Inferior parietal cortex (tissue), 1 donor: ENCODE results near the gene RIMKLA.

Source experiments
- DNase-seq: peaks from one replicate; pipeline ENCODE4 v3.0.0-alpha.2; 2016; ENCODE audit errors: extremely low spot score

Gene RIMKLA

DNA sequence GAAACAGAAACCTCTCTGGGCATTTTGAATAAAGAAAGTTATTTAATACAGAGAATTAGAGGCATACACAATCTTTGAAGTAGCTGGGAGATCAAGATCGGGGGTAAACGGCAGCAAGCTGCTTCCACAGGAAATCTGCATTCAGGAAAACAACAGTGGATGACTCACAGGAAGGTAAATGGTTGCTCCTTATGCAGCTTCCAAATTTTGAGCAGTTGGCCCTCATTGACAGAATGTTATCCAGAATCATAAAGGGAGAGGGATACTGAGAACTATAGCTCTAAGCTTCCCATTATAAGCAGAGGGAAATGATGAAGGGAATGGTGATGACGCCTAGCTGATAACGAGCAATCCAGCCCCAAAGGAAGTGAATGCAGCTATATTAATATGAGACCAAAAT lies 46.6 kb downstream of the RIMKLA start:
- no peak for DNase-seq

DNA sequence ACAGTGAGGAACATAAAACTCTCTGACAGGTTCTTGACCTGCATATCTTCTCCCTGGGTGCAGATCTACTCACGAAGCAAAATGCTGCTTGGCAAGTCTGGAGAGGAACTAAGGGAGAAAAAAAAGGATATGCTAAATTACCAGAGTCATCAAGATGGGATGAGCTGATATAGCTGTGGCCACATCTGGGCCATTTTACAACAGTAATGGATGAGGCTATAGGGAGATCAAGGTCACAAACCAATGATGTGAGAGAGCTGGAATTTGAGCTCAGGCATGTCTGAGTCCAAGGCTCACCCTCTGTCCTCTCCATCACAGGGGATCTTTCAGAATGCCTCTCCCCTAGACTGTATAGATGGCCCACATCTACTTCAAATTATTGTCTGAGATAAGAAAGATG lies 49.0 kb downstream of the RIMKLA start:
- DNase-seq: no peak

DNA sequence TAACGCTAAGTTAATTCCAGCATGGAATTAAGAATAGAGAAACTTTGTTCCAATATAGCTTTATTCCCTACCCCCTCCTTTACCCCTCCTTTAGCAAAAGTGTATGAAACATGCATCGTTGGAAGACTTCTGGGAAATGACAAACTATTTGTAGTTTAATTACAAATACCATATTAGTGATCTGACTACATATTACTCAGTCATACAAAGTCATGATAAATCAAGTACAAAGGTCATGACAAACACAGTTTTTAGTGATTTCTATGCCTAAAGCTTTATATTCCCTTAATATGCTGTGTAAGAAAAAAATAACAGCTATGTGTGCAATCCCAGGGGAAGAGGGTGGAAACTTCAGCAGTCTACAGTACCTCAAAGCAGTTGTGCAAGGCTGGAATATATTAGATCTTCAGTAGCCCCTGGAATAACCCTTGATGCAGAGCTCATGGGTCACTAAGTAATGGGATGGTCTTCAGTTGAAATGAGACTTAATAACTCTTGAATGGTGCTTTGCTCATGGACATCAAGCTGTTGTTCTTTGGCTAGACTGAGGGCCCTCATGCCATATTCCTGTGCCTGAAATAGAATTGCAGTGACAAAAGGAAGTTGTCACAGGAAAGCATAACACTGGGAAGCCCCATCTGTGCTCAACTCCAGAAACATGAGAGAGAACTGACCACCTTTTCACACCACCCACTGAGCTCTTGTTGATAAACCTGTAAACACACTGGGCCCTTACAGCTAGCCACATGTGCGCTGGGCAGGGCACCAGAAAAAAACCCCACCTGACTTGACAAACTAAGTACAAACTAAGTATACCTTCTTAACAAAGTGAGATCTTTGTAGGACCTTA lies 49.9 kb downstream of the RIMKLA start:
- no peak for DNase-seq

DNA sequence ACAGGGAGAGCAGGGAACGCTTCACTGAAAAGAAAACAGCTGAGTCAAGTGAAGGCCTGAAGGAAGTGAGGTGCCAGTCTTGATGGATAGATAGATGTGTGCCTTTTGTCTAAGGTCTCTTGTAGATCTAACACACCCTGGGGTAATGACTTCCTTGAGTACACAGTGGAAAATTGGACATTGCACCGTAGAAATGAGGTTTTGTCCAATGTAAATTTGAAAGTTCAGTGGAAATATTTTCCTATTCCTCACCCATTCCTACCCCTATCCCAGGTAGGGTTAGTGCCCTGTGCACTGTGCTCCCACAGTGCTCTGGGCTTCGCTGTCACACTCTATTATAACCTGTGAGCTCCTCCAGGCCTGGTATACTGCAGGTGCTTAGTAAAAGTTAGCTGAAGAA lies 50.9 kb downstream of the RIMKLA start:
- DNase-seq: no peak

DNA sequence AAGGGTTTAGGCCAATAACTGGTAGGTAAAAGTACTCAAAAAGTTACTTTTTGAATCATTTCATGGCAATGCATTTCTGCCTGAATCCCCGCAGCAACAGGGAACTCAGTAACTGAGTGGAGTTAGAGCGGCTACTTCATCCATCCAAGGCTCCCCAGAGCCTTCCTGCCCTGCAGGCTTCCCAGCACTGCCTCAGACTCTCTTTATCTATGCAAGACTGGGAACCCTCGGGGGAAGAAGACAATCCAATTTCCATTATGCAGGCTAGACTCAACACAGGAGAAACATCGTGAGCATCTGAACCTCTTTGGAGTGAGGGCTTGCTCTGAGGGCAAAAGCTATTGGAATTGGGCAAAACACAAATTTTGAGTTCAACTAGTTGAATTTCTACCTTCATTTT lies 52.1 kb downstream of the RIMKLA start:
- DNase-seq: no peak

DNA sequence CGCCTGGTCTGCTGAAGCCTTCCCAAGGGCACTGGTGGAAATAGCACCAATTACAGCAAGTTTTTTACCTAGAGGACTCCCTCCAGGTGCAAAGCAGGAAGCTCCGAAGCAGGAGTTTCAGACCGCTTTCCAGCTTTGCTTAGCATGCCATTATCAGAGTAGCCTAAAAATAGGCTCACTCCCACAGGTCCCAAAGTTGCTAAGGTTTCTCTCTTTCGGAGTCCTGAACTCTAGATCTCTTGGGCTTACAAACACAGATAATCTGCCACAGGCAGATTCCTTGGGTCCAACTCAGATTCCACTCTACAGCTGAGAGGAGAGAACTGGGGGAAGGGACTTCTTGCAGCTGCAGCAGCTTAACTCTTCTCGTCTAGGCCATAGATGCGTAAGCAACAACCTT lies 52.8 kb downstream of the RIMKLA start:
- DNase-seq: no peak

DNA sequence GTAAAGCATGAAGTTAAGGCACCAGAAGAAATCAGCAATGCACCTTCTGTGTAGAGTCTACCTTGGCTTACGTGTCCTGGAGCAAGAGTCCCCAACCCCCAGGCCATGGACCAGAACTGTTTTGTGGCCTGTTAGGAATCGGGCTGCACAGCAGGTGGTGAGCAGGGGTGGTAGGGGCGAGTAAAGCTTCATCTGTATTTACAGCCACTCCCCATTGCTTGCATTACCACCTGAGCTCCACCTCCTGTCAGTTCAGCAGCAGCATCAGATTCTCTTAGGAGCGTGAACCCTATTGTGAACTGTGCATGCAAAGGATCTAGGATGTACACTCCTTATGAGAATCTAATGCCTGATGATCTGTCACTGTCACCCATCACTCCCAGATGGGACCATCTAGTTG lies 53.7 kb downstream of the RIMKLA start:
- no peak for DNase-seq

DNA sequence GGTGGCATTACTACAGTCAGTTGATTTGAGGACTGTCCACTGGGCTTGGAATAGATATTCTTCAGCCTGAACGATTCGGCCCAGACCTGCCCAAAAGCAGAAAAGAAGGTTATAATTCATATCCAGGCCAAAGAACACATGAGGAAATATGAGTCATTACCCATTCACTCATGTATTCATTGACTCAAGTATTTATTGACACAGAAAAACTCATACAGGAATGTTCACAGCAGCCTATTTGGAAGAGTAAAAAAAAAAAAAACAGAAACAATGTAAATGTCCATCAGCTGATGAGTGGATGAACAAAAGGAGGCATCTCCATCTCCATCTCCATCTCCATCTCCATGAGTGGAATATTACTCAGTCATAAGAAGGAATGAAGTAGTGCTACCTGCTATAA lies 59.3 kb downstream of the RIMKLA start:
- DNase-seq: no peak

DNA sequence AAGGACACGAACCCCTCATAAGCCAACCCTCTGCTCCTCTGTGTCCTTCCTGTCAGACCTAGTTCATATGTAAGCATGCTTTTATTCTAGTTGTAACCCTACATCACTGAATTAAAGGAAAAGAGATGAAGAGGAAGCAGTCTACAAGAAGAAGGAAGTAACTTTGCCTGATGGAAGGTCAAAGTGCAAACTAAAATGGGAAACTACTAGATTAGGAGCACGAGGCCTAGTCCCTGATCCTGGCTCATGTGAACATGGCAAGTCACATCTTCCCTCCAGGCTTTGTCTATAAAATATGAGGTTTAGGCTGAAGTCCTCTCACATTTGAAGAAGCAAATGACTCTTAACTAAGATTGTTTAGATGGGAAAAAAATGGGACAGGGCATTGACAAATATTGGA lies 62.1 kb downstream of the RIMKLA start:
- no peak for DNase-seq

DNA sequence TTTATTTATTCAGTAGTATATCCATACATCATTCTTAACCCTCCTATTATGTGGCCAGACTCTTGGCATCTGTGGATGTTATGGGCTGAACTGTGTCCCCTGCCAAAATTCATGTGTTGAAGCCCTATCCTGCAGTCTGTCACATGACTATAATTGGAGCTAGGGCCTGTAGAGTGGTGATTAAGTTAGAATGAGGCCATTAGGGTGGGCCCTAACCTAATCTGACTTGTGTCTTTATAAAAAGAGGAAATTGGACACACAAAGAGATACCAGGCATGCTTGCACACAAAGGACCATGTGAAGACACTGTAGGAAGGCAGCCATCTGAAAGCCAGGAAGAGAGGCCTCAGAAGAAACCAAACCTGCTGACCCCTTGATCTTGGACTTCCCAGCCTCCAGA lies 68.7 kb downstream of the RIMKLA start:
- DNase-seq: no peak

DNA sequence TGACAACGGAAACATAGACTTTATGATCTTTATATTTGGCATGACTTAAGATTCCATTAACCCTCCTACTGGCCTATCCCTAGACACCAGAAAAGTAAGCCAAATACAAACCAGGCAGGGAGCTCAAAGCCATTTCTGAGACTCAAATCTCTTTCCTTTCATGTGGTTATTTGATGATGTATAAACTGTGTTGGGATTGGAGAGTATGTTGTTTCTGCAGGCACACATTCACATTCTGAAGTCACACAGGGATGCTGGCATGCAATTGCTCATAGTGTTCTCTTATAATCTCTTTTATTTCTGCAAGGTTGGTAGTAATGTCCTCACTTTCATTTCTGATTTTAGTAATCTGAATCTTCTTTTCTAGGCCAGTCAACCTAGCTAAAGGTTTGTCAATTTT lies 69.5 kb downstream of the RIMKLA start:
- DNase-seq: no peak

DNA sequence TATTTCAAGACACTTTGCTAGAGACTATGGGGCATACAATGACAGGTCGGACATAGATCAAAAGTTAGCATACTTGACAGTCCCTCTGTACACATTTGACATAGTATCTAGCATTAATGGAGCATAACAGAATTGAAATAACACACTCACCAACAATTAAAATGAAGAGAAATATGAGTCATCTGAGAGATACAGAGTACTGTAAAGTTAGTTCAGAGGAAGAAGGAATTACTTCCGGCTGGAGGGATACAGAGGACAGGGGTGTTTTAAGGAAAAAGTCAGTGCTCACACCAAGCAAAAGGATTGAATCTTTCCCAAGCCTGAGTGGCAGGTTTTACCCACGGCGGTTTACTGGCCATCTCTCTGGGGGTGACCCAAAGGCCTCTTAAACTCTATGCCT lies 72.8 kb downstream of the RIMKLA start:
- DNase-seq: no peak

DNA sequence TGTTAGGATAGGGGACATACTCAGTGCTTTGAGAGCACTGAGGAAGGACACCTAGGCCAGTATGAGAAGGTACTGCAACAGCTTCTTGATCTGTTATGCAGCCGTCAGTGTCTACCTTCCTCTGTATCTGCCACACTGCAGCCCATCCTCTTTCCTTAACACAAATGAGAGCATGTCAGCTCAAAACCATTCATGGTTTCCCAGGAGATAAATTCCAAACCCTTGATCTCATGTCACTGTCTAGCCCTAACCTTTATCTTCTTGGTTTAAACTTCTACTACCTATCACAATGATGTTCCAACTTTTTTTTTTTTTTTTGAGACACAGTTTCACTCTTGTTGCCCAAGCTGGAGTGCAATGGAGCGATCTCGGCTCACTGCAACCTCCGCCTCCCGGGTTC lies 73.8 kb downstream of the RIMKLA start:
- no peak for DNase-seq

DNA sequence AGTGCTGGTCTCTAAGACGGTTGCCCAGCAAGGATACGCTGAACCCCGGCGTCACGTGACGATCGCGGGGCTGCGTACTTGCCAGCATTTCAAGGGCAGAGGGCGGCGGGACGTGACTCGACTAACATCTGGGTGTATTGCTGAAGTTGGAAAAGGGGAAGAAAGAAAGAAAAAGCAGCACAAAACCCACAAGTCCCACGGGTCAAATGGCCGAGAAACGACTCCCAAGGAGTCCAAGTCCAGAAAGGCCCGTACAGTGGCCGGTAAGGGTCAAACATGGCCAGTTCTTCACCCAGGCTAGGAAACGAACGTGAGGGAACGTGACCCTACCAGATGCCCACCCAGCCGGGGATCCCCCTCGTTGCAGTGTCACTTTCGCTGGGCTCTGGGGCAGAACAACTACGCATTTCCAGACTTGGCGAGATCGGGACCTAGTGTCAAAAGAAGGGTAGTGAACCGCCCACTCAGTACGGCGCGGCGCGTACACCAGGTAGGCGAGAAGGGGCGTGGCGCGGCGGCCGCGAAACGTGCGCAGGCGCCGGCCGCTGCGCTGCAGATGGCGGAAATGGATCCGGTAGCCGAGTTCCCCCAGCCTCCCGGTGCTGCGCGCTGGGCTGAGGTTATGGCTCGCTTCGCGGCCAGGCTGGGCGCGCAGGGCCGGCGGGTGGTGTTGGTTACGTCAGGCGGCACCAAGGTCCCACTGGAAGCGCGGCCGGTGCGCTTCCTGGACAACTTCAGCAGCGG lies 75.6 kb downstream of the RIMKLA start, which contains the start of the genes PPCS and ZMYND12:
PPCS (plus strand) TSS at position 534 of the 744 bp plus-strand sequence; CDS start at position 557, 23 bp downstream.
ZMYND12 (minus strand) TSS at position 13 of the 744 bp plus-strand sequence. CDS start 25 bp downstream, outside the sequence.
- peak; percentile 87 for DNase-seq

DNA sequence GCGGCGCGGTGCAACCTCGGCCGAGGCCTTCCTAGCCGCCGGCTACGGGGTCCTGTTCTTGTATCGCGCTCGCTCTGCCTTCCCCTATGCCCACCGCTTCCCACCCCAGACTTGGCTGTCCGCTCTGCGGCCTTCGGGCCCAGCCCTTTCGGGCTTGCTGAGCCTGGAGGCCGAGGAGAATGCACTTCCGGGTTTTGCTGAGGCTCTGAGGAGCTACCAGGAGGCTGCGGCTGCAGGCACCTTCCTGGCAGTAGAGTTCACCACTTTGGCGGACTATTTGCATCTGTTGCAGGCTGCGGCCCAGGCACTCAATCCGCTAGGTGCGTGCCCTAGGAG lies 76.1 kb downstream of the RIMKLA start:
- DNase-seq: peak; percentile 51

DNA sequence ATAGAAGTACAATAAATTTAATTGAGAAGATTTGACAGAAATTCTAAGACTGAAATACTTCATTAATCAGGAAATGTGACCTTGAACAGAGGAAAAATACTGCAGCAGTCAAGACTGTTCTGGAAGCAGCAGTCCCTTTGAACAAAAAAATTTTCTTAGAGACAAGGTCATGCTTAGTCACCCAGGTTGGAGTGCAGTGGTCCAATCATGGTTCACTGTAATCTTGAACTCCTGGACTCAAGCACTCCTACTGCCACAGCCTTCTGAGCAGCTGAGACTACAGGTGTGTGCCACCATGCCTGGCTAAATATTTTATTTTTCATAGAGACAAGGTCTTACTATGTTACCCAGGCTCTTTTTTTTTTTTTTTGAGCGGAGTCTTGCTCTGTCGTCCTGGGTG lies 80.6 kb downstream of the RIMKLA start:
- DNase-seq: no peak

DNA sequence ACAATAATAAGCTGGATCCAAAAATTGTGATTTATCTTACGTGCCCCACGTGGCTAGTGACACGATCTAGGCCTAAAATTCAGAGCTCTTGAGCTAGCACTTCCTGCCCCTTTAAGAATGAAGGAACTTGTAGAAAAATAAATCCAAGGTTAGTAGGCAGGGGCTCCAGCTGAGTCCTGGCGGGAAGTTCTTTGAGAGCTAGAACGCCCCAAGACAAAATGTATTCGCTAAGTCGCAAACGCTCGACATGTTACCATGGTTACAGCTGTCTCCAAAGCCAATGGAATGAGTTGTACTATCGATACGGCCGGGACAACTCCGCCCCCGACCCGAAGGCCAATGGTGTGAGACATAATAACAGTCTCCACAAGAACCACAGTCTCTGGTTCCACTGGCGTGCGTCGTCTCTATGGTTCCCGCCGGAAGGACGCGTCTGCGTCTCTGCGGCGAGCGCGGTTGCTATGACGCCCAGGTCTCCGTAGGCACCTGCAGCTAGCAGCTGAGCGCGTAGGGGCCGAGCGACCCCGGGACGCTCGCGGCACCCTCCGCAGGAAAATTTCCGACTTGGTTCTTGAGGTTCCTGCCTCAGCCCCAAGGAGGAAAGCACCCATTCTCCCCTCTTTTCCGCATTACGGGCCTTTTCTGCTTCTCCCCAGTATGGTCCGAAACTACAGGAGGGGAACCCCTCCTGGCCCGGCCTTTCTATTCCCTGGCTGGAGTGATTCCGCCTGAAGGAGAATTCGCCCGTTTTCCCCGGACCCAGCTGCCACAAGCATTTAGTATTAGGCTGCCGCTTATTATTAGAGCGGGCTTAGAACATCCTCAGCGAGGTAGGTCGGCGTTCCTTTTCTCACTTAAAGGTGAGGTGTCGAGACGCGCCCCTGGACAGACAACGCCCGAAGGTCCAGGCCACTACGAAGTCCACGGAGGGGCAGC lies 82.5 kb downstream of the RIMKLA start, which contains the start of gene CCDC30:
CCDC30 (plus strand) TSS at position 459 of the 936 bp plus-strand sequence. CDS start 17,266 bp downstream, outside the sequence.
- peak; percentile 91 for DNase-seq

DNA sequence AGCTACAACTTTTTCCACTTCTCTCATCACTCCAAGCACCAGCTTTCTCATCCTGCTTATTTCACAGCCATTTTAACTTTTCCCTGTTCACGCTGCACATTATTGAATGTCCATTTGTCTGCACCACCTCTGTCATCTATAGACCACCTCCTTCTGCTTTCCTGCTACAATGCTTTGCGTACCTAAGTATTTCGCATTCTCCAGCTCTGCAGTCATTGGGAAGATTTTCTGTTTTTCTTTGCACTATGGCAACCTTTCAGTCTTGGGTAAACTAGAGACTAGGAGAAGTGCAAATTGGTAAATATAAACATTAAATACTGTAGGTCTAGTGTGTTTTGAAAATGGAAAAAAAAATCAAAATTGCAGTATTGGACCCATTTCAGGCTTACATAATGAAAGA lies 83.3 kb downstream of the RIMKLA start:
- DNase-seq: peak; percentile 5

DNA sequence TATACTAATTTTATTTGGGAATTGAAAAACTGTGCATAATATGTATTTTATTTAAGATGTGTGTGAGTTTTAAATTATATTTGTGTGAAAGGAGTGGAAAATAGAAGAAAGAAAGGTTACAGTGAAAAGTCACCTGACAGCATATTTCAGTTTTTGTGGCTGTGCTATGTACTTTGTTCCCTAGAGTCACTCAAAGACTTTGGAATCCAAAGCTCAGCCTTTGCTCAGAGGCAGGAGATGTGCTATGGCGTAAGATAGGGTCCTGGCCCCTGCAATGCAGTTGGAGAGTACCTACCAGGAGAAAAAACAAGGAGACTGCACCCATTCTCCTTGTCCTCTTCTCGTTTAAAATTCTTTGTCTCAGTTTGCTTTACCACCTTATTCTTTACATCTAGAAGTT lies 85.4 kb downstream of the RIMKLA start:
- DNase-seq: no peak

DNA sequence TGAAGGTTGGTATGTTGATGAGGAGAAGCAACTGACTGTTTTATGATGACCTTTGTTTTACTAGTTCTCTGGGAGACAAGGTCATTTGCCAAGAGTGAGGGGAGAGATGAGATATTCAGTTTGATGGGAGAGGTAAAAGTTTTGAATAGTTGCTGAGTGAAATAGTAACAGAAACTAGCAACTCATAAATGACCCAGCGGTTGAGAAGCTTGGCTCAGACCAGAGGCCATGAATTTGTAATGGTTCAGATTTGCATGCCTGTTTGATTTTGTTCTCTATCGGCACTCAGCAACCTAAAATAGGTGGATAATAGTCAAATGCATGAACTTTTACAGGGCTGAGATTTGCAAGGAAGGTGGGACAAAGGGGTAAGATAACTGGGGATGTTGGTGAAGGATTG lies 89.1 kb downstream of the RIMKLA start:
- no peak for DNase-seq
